HEK293 (cell line): ENCODE data around the gene TSPAN1.

Source experiments
- CTCF ChIA-PET: fragments of 350-600 bp; formaldehyde crosslinking; extraction: SDS; loops from one replicate; lab custom pipeline; 2021; ENCODE audit warnings: antibody characterized with exemption; lab: Yijun Ruan, JAX
- POLR2A ChIA-PET: fragments of 300-600 bp; formaldehyde crosslinking; extraction: SDS; loops from one replicate; lab custom pipeline; 2020; ENCODE audit warnings: antibody characterized with exemption, inconsistent platforms; lab: Yijun Ruan, JAX
- H3K27ac ChIP-seq: fragments of 200-500 bp; sonication (Bioruptor generic); 2 replicates; pipeline ENCODE4 v1.5.1; 2014; ENCODE audit warnings: low read depth, low read length, control low read depth, inconsistent platforms; ENCODE audit errors: extremely low read depth
- H3K36me3 ChIP-seq, 2 experiments: fragments of 200-500 bp in 1 of 2; sonication (Bioruptor generic) in 1 of 2; 1 replicate in 1 of 2; 2 replicates in 1 of 2; pipeline ENCODE4 v1.5.1; 2014 to 2017; ENCODE audit warnings: inconsistent platforms in 2 of 2, low read length in 2 of 2; ENCODE audit not compliant: control insufficient read depth in 2 of 2, insufficient read depth in 1 of 2
- H3K4me1 ChIP-seq: fragments of 200-500 bp; sonication (Bioruptor generic); 2 replicates; pipeline ENCODE4 v1.5.1; 2014; ENCODE audit warnings: mild to moderate bottlenecking, low read length, inconsistent platforms; ENCODE audit not compliant: control insufficient read depth, insufficient read depth
- H3K4me3 ChIP-seq: 2 replicates; pipeline ENCODE4 v1.5.1; 2011; ENCODE audit warnings: low read depth, mild to moderate bottlenecking, control low read depth, low read length, moderate library complexity
- H3K9me3 ChIP-seq: fragments of 200-500 bp; sonication (Bioruptor generic); 2 replicates; pipeline ENCODE4 v1.5.1; 2014; ENCODE audit warnings: low read depth, low read length, inconsistent platforms; ENCODE audit not compliant: control insufficient read depth, insufficient read depth
- BCL11B ChIP-seq: fragments of 450-650 bp; formaldehyde crosslinking; IDR thresholded peaks from 2 replicates; pipeline ENCODE4 v1.5.1; 2016; ENCODE audit warnings: low read depth, missing biosample characterization, missing genetic modification characterization
- FEZF1 ChIP-seq: fragments of 450-650 bp; formaldehyde crosslinking; IDR thresholded peaks from 2 replicates; pipeline ENCODE4 v1.5.1; 2016; ENCODE audit warnings: missing biosample characterization, missing genetic modification characterization
- KLF1 ChIP-seq: fragments of 450-650 bp; formaldehyde crosslinking; IDR thresholded peaks from 2 replicates; pipeline ENCODE4 v1.5.1; 2016; ENCODE audit warnings: missing biosample characterization, missing genetic modification characterization
- KLF7 ChIP-seq: fragments of 450-650 bp; formaldehyde crosslinking; IDR thresholded peaks from 2 replicates; pipeline ENCODE4 v1.5.1; 2016; ENCODE audit warnings: missing biosample characterization, missing genetic modification characterization, borderline replicate concordance
- MZF1 ChIP-seq: fragments of 450-650 bp; formaldehyde crosslinking; IDR thresholded peaks from 2 replicates; pipeline ENCODE4 v1.5.1; 2017; ENCODE audit warnings: missing biosample characterization, missing genetic modification characterization, borderline replicate concordance
- SP7 ChIP-seq: fragments of 450-650 bp; formaldehyde crosslinking; IDR thresholded peaks from 2 replicates; pipeline ENCODE4 v1.5.1; 2016; ENCODE audit warnings: missing biosample characterization, missing genetic modification characterization
- ZFP37 ChIP-seq: fragments of 450-650 bp; formaldehyde crosslinking; IDR thresholded peaks from 2 replicates; pipeline ENCODE4 v1.5.1; 2016; ENCODE audit warnings: missing biosample characterization, missing genetic modification characterization
- ZFP69B ChIP-seq: fragments of 450-650 bp; formaldehyde crosslinking; IDR thresholded peaks from 2 replicates; pipeline ENCODE4 v1.5.1; 2016; ENCODE audit warnings: missing biosample characterization, missing genetic modification characterization
- ZNF112 ChIP-seq: fragments of 450-650 bp; formaldehyde crosslinking; IDR thresholded peaks from 2 replicates; pipeline ENCODE4 v1.5.0; 2017; ENCODE audit warnings: missing biosample characterization, missing genetic modification characterization
- ZNF16 ChIP-seq: fragments of 450-650 bp; formaldehyde crosslinking; IDR thresholded peaks from 2 replicates; pipeline ENCODE4 v1.5.1; 2016; ENCODE audit warnings: low read depth, missing biosample characterization, missing genetic modification characterization
- ZNF169 ChIP-seq: fragments of 450-650 bp; formaldehyde crosslinking; IDR thresholded peaks from 2 replicates; pipeline ENCODE4 v1.5.1; 2016; ENCODE audit warnings: missing biosample characterization, missing genetic modification characterization
- ZNF23 ChIP-seq: fragments of 450-650 bp; formaldehyde crosslinking; IDR thresholded peaks from 2 replicates; pipeline ENCODE4 v1.5.1; 2016; ENCODE audit warnings: missing biosample characterization, missing genetic modification characterization, borderline replicate concordance
- ZNF48 ChIP-seq: fragments of 450-650 bp; formaldehyde crosslinking; IDR thresholded peaks from 2 replicates; pipeline ENCODE4 v1.5.1; 2016; ENCODE audit warnings: missing biosample characterization, missing genetic modification characterization
- ZNF501 ChIP-seq: fragments of 450-650 bp; formaldehyde crosslinking; IDR thresholded peaks from 2 replicates; pipeline ENCODE4 v1.5.1; 2016; ENCODE audit warnings: missing biosample characterization, missing genetic modification characterization
- ZNF571 ChIP-seq: fragments of 450-650 bp; formaldehyde crosslinking; IDR thresholded peaks from 2 replicates; pipeline ENCODE4 v1.5.0; 2017; ENCODE audit warnings: missing biosample characterization, missing genetic modification characterization
- ZNF791 ChIP-seq: fragments of 450-650 bp; formaldehyde crosslinking; IDR thresholded peaks from 2 replicates; pipeline ENCODE4 v1.5.1; 2016; ENCODE audit warnings: missing biosample characterization, missing genetic modification characterization
- TF ChIP-seq, protein P1 (sequence below): fragments of 450-650 bp; formaldehyde crosslinking; IDR thresholded peaks from 2 replicates; pipeline ENCODE4 v1.5.1; 2016; ENCODE audit warnings: missing biosample characterization, missing genetic modification characterization
- TF ChIP-seq, protein P2 (sequence below): fragments of 450-650 bp; formaldehyde crosslinking; IDR thresholded peaks from 2 replicates; pipeline ENCODE4 v1.5.1; 2016; ENCODE audit warnings: missing biosample characterization, missing genetic modification characterization, borderline replicate concordance
- TF ChIP-seq, protein P3 (sequence below): fragments of 450-650 bp; formaldehyde crosslinking; IDR thresholded peaks from 2 replicates; pipeline ENCODE4 v1.5.1; 2017; ENCODE audit warnings: missing biosample characterization, missing genetic modification characterization
- TF ChIP-seq, protein P4 (sequence below): fragments of 450-650 bp; formaldehyde crosslinking; IDR thresholded peaks from 2 replicates; pipeline ENCODE4 v1.5.1; 2016; ENCODE audit warnings: missing biosample characterization, missing genetic modification characterization, borderline replicate concordance

Gene TSPAN1

DNA sequence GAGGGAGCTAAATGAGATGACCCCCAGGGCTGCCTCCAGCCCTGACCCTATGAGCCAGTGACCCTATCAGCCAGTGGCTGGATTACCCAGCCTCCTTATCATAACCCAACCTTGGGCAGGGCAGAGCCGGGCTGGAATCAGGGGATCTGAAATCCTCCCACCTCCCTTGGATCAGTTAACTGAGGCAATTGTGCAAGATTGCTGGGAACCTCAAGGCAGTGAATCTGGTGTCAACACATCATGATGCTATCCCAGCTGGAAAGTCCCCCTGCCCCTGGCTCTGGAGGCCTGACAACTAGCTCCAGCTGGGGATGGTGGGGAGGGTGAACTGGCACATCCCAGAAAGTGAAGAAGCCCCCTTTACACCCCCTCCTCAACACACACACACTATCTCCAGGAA, 6.4 kb upstream of the TSPAN1 start:
- CTCF ChIA-PET, result interaction anchor here (0.7 to 0.8 kb wide), 2 partner anchors 11 to 13 kb away, joined by 3 read pairs; no protein-coding TSS in a partner anchor
- H3K27ac ChIP-seq, result no peak overlapping the region

DNA sequence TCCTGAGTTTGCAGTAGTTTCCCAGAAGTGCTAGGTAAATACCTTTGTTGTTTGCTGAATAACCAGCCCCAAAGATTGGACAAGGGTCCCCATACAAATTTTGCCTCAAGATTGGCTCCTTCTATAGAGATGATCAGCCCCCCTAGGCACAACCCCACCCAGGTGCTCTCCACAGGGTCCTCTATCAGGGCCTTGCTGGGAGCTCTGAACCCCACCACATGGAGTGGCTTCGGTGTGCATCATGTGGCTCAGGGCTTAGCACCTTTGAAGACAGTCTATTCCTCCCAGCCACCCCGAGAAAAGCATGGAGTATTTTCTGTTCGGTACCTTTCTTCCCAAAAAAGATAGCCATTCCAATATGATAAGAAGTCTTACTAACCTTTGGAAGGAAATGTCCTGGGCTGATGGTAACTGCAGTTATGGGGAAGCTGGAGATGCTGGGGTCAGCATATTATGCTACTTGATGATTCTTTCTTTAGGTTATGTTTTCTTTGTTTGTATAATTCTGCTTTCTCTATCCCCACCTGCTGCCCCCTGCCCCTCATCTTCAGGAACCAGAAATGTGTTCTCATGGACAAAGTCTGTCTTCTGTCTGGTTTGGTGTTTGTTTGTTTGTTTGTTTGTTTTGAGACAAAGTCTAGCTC, 5.0 kb upstream of the TSPAN1 start:
- Histone ChIP-seq H3K36me3 (no peaks in the 10 kb centered on the region), H3K27ac (no peak overlapping the region), H3K9me3 (no peaks in the 10 kb centered on the region), H3K4me1 (no peaks in the 10 kb centered on the region; the same call in 1 of the 2 replicates), H3K4me3 (no peak overlapping the region)
- POLR2A ChIA-PET, result interaction anchor here (1.0 to 1.7 kb wide), 2 partner anchors 38 kb away, joined by 3 to 6 read pairs; partner anchors contain the start of gene PIK3R3
- CTCF ChIA-PET, result interaction anchor here (1.0 kb wide), 1 partner anchor 16 kb away, joined by 3 read pairs; no protein-coding TSS in a partner anchor
- TF ChIP-seq, protein P1, sequence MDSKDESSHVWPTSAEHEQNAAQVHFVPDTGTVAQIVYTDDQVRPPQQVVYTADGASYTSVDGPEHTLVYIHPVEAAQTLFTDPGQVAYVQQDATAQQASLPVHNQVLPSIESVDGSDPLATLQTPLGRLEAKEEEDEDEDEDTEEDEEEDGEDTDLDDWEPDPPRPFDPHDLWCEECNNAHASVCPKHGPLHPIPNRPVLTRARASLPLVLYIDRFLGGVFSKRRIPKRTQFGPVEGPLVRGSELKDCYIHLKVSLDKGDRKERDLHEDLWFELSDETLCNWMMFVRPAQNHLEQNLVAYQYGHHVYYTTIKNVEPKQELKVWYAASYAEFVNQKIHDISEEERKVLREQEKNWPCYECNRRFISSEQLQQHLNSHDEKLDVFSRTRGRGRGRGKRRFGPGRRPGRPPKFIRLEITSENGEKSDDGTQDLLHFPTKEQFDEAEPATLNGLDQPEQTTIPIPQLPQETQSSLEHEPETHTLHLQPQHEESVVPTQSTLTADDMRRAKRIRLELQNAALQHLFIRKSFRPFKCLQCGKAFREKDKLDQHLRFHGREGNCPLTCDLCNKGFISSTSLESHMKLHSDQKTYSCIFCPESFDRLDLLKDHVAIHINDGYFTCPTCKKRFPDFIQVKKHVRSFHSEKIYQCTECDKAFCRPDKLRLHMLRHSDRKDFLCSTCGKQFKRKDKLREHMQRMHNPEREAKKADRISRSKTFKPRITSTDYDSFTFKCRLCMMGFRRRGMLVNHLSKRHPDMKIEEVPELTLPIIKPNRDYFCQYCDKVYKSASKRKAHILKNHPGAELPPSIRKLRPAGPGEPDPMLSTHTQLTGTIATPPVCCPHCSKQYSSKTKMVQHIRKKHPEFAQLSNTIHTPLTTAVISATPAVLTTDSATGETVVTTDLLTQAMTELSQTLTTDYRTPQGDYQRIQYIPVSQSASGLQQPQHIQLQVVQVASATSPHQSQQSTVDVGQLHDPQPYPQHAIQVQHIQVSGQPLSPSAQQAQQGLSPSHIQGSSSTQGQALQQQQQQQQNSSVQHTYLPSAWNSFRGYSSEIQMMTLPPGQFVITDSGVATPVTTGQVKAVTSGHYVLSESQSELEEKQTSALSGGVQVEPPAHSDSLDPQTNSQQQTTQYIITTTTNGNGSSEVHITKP (tag by site-specific recombination), result 0 out of 2 replicates have a peak, but pooled peaks have one; percentile 15
- no peak for TF ChIP-seq KLF7 (tag by site-specific recombination)

More for the DNA sequence above, 6.4 kb upstream of the TSPAN1 start:
- Histone ChIP-seq H3K4me1 (no peaks in the 10 kb centered on the region; the same call in 1 of the 2 replicates), H3K4me3 (no peak overlapping the region), H3K9me3 (no peaks in the 10 kb centered on the region), H3K36me3 (no peaks in the 10 kb centered on the region)
- TF ChIP-seq ZNF16 (tag by site-specific recombination) (no peak), ZFP69B (no peak), FEZF1 (no peak), ZFP37 (tag by site-specific recombination) (no peak), SP7 (no peak), ZNF571 (tag by site-specific recombination) (no peak)
- TF ChIP-seq, protein P2, sequence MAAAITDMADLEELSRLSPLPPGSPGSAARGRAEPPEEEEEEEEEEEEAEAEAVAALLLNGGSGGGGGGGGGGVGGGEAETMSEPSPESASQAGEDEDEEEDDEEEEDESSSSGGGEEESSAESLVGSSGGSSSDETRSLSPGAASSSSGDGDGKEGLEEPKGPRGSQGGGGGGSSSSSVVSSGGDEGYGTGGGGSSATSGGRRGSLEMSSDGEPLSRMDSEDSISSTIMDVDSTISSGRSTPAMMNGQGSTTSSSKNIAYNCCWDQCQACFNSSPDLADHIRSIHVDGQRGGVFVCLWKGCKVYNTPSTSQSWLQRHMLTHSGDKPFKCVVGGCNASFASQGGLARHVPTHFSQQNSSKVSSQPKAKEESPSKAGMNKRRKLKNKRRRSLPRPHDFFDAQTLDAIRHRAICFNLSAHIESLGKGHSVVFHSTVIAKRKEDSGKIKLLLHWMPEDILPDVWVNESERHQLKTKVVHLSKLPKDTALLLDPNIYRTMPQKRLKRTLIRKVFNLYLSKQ (tag by site-specific recombination), result no peak
- TF ChIP-seq, protein P3, sequence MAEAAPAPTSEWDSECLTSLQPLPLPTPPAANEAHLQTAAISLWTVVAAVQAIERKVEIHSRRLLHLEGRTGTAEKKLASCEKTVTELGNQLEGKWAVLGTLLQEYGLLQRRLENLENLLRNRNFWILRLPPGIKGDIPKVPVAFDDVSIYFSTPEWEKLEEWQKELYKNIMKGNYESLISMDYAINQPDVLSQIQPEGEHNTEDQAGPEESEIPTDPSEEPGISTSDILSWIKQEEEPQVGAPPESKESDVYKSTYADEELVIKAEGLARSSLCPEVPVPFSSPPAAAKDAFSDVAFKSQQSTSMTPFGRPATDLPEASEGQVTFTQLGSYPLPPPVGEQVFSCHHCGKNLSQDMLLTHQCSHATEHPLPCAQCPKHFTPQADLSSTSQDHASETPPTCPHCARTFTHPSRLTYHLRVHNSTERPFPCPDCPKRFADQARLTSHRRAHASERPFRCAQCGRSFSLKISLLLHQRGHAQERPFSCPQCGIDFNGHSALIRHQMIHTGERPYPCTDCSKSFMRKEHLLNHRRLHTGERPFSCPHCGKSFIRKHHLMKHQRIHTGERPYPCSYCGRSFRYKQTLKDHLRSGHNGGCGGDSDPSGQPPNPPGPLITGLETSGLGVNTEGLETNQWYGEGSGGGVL (tag by site-specific recombination), result no peak
- POLR2A ChIA-PET, result interaction anchor here (1.7 kb wide), 1 partner anchor 36 kb away, joined by 6 read pairs; the partner anchor contains the start of gene PIK3R3

DNA sequence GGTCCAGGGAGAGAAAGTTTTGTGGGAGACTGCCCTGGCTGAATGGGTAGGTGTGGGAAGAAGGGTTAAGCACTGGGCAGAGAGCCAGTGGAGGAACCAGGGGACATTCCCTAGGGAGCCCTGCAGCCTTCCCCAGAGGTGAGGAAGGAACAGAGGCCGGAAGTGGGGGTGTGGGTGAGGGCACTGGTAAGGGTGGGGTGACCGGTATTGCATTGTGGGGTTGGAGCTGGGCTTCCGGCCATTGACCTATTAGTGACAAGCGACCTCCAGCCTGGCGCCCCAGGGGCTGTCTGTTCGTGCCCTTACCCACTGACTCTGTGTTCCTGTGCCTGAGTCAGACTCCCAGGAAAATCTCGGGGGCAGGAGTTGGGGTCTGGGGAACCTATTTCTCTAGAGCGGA, 3.5 kb upstream of the TSPAN1 start:
- ChIA-PET CTCF (interaction anchor here (0.7 kb wide), 1 partner anchor 23 kb away, joined by 3 read pairs; no protein-coding TSS in a partner anchor), POLR2A (interaction anchor here (1.0 kb wide), 1 partner anchor 39 kb away, joined by 3 read pairs; the partner anchor contains the start of gene PIK3R3)
- Histone ChIP-seq H3K36me3 (no peaks in the 10 kb centered on the region), H3K27ac (no peak overlapping the region), H3K9me3 (no peaks in the 10 kb centered on the region), H3K4me3 (no peak overlapping the region), H3K4me1 (no peaks in the 10 kb centered on the region; the same call in 1 of the 2 replicates)
- TF ChIP-seq ZNF112 (tag by site-specific recombination), result no peak
- no peak for TF ChIP-seq MZF1 (tag by site-specific recombination)
- no peak for TF ChIP-seq ZNF501
- TF ChIP-seq BCL11B (tag by site-specific recombination), result no peak
- no peak for TF ChIP-seq ZNF23 (tag by site-specific recombination)
- TF ChIP-seq ZNF791, result no peak
- no peak for TF ChIP-seq KLF1
- no peak for TF ChIP-seq ZNF48 (tag by site-specific recombination)
- TF ChIP-seq, protein P4, sequence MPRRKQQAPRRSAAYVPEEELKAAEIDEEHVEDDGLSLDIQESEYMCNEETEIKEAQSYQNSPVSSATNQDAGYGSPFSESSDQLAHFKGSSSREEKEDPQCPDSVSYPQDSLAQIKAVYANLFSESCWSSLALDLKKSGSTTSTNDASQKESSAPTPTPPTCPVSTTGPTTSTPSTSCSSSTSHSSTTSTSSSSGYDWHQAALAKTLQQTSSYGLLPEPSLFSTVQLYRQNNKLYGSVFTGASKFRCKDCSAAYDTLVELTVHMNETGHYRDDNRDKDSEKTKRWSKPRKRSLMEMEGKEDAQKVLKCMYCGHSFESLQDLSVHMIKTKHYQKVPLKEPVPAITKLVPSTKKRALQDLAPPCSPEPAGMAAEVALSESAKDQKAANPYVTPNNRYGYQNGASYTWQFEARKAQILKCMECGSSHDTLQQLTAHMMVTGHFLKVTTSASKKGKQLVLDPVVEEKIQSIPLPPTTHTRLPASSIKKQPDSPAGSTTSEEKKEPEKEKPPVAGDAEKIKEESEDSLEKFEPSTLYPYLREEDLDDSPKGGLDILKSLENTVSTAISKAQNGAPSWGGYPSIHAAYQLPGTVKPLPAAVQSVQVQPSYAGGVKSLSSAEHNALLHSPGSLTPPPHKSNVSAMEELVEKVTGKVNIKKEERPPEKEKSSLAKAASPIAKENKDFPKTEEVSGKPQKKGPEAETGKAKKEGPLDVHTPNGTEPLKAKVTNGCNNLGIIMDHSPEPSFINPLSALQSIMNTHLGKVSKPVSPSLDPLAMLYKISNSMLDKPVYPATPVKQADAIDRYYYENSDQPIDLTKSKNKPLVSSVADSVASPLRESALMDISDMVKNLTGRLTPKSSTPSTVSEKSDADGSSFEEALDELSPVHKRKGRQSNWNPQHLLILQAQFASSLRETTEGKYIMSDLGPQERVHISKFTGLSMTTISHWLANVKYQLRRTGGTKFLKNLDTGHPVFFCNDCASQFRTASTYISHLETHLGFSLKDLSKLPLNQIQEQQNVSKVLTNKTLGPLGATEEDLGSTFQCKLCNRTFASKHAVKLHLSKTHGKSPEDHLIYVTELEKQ (tag by site-specific recombination), result no peak
- TF ChIP-seq ZNF169 (tag by site-specific recombination), result no peak
